Pancreas (tissue), 10 donors: ENCODE measurements around the gene NKTR. TPM values are rescaled to one million over a fixed set of nuclear protein-coding genes. Genes with fewer than 3 reads are reported as not detected.
A peak's percentile ranks its signal among the peaks of the same experiment; 100 is the strongest.

Experiments used
- ATAC-seq, 4 donors: fragments of 200-7000 bp; cut with Tn5 transposase; one replicate each; pipeline versions ENCODE4 v1.8.0 to v1.9.1; 2020; ENCODE audit warnings: mild to moderate bottlenecking in 4 of 4, moderate library complexity in 4 of 4
- DNase-seq, 6 donors: peaks; one replicate each; pipeline ENCODE4 v3.0.0-alpha.2; 2020
- FAIRE-seq: peaks from 2 replicates; lab custom pipeline; 2012; peaks lifted over from hg19 to GRCh38; lab: Jason Lieb, UNC
- H3K27ac ChIP-seq, 4 donors: fragments of 200-600 bp; sonication (generic); 1 replicate in 3 of 4; 2 replicates in 1 of 4; pipeline versions ENCODE4 v1.5.0 to v1.8.0; 2020
- H3K27me3 ChIP-seq, 4 donors: fragments of 200-600 bp; one replicate each; pipeline ENCODE4 v1.8.0; 2021
- H3K36me3 ChIP-seq, 3 donors: fragments of 200-600 bp; sonication (generic) in 1 of 3; one replicate each; pipeline versions ENCODE4 v1.5.0 to v1.8.0; 2020 to 2021
- H3K4me1 ChIP-seq, 3 donors: fragments of 200-600 bp; one replicate each; pipeline ENCODE4 v1.8.0; 2021
- H3K4me3 ChIP-seq, 4 donors: fragments of 200-600 bp; sonication (generic) in 2 of 4; one replicate each; pipeline versions ENCODE4 v1.5.0 to v1.8.0; 2020 to 2021
- H3K9me3 ChIP-seq, 4 donors: fragments of 200-600 bp; one replicate each; pipeline ENCODE4 v1.8.0; 2021
- CTCF ChIP-seq, 4 donors: fragments of 200-600 bp; sonication (generic) in 3 of 4; IDR thresholded peaks; one replicate each; pipeline versions ENCODE4 v1.5.0 to v1.8.0; 2021; ENCODE audit warnings: antibody characterized with exemption in 4 of 4
- WGBS, 2 donors: extraction: QIAGEN DNeasy Blood & Tissue Kit; methylation state at CpG; one replicate each; pipeline ENCODE4 v1.1.7; 2013; 5-methylcytosine and 5-hydroxymethylcytosine counted together
- intact Hi-C, 3 donors: fragments of 100-400 bp; cut with DNase I; formaldehyde crosslinking; loops; one replicate each; pipeline versions ENCODE4 v1.11.1 to v1.14.2; 2022
- polyA plus RNA-seq, 2 donors: library from polyadenylated mRNA; stranded (reverse); fragments of 200-250 nt; gene quantifications; one replicate each; pipeline ENCODE4 v1.2.3, GENCODE V29; 2013
- total RNA-seq, 6 donors: library from RNA; stranded (reverse); fragmentation: NEBNext Ultra II Directional in 4 of 6; extraction: Animal tissue kit (Norgen Biotek cat#: 25700) in 4 of 6; gene quantifications; one replicate each; pipeline versions ENCODE4 v1.2.1 to v1.2.4, GENCODE V29; 2021 to 2023
- donor health status: healthy with polysubstance abuse.
- donor health status: DM: no; HTN: no; CAD: no; lungs with moderate emphysema.
- donor health status: DM: no; HTN: no; CAD: no.
- donor health status: control.
- donor health status: control.
- donor health status: Bipolar disorder and iron deficiency.
- donor health status: DM: yes; HTN: yes; CAD: no.
- donor health status: DM: no; HTN: no; CAD: no.
- donor health status: DM: no; HTN: no; CAD: no.
- donor health status: DM: yes; HTN: yes; CAD: no.

The NKTR gene
- total and polyA plus RNA-seq, 8 donors, result 15.5 to 46.8 (median 33.0) TPM

- intact Hi-C loops, result no loop called here
- no peaks in the 10 kb centered on the region for H3K36me3 ChIP-seq
- no peak overlapping the region for H3K4me3 ChIP-seq
- H3K4me1 ChIP-seq, result no peaks in the 10 kb centered on the region
- H3K27me3 ChIP-seq, result no peaks in the 10 kb centered on the region
- ATAC-seq, result peak in 1 of 4 donors; percentile 5
- DNase-seq, result peak in 1 of 6 donors; percentile 41
- no peak for FAIRE-seq
- no peaks in the 10 kb centered on the region for H3K9me3 ChIP-seq
- H3K27ac ChIP-seq, result no peak overlapping the region
- 42 to 47% methylated on average over 8 of the region's 8 CpGs for WGBS, 2 donors
- no peak for TF ChIP-seq CTCF (IDR thresholded peaks at IDR 0.05)
These were observed 67.3 kb downstream of the NKTR start for GRCh38 chr3:42667523-42668412.

- WGBS, 2 donors, result 84 to 85% methylated on average over 2 of the region's 2 CpGs
- no peak for ATAC-seq
These were observed 67.9 kb downstream of the NKTR start for GRCh38 chr3:42668413-42668760.

GRCh38 chr3:42668793-42669217 is 68.3 kb downstream of the NKTR start:
- Histone ChIP-seq H3K4me1 (no peaks in the 10 kb centered on the region), H3K27ac (no peak overlapping the region), H3K27me3 (no peaks in the 10 kb centered on the region), H3K4me3 (no peak overlapping the region), H3K36me3 (no peaks in the 10 kb centered on the region), H3K9me3 (no peaks in the 10 kb centered on the region)
- no peak for TF ChIP-seq CTCF (IDR thresholded peaks at IDR 0.05)
- FAIRE-seq (no peak), DNase-seq (no peak), ATAC-seq (no peak)
- intact Hi-C loops, result no loop called here
- WGBS, 2 donors, result 72 to 84% methylated on average over 4 of the region's 4 CpGs

More at GRCh38 chr3:42668413-42668760, 67.9 kb downstream of the NKTR start:
- Histone ChIP-seq H3K4me3 (no peak overlapping the region), H3K9me3 (no peaks in the 10 kb centered on the region), H3K27ac (no peak overlapping the region), H3K4me1 (no peaks in the 10 kb centered on the region), H3K27me3 (no peaks in the 10 kb centered on the region), H3K36me3 (no peaks in the 10 kb centered on the region)
- DNase-seq (peak in 1 of 6 donors; percentile 35), FAIRE-seq (no peak)
- no peak for TF ChIP-seq CTCF (IDR thresholded peaks at IDR 0.05)
- intact Hi-C loops, result no loop called here

GRCh38 chr3:42670051-42670576 is 69.6 kb downstream of the NKTR start:
- 62 to 68% methylated on average over 7 of the region's 7 CpGs for WGBS, 2 donors
- no peak for DNase-seq
- no peak for FAIRE-seq
- intact Hi-C loops, result no loop called here
- no peaks in the 10 kb centered on the region for H3K36me3 ChIP-seq
- H3K27ac ChIP-seq, result no peak overlapping the region
- no peaks in the 10 kb centered on the region for H3K9me3 ChIP-seq
- H3K4me1 ChIP-seq, result no peaks in the 10 kb centered on the region
- TF ChIP-seq CTCF (IDR thresholded peaks at IDR 0.05), result no peak
- no peaks in the 10 kb centered on the region for H3K27me3 ChIP-seq
- no peak overlapping the region for H3K4me3 ChIP-seq
- no peak for ATAC-seq

- no peaks in the 10 kb centered on the region for H3K9me3 ChIP-seq
- no peaks in the 10 kb centered on the region for H3K4me1 ChIP-seq
- no peak overlapping the region for H3K27ac ChIP-seq
- intact Hi-C loops, result no loop called here
- no peaks in the 10 kb centered on the region for H3K27me3 ChIP-seq
- no peak for FAIRE-seq
- ATAC-seq, result no peak
- TF ChIP-seq CTCF (IDR thresholded peaks at IDR 0.05), result no peak
- H3K36me3 ChIP-seq, result no peaks in the 10 kb centered on the region
- H3K4me3 ChIP-seq, result no peak overlapping the region
- DNase-seq, result no peak
- WGBS, 2 donors, result 80 to 85% methylated on average over 1 of the region's 1 CpG
These were observed 70.2 kb downstream of the NKTR start for GRCh38 chr3:42670670-42671069.
